H9 (cell line): ENCODE data around the gene CCDC191. TPM values are rescaled to one million over a fixed set of nuclear protein-coding genes. Genes with fewer than 3 reads are reported as not detected.

Experiments
- DNase-seq: peaks from one replicate; pipeline ENCODE4 v3.0.0-alpha.2; 2017
- H2AFZ ChIP-seq: one replicate; pipeline ENCODE4 v1.6.1; 2013; ENCODE audit warnings: mild to moderate bottlenecking, low read length, control low read depth, moderate library complexity
- H2AK5ac ChIP-seq: 2 replicates; pipeline ENCODE4 v1.6.1; 2013; ENCODE audit warnings: low read length, control low read depth, mixed read lengths; ENCODE audit not compliant: insufficient read length
- H2BK120ac ChIP-seq: one replicate; pipeline ENCODE4 v1.6.1; 2013; ENCODE audit warnings: low read depth, mild to moderate bottlenecking, low read length, control low read depth, inconsistent platforms; ENCODE audit not compliant: poor library complexity, severe bottlenecking
- H2BK12ac ChIP-seq: 2 replicates; pipeline ENCODE4 v1.6.1; 2013; ENCODE audit warnings: low read length, control low read depth, mixed read lengths, low read depth; ENCODE audit not compliant: insufficient read length
- H2BK15ac ChIP-seq: 2 replicates; pipeline ENCODE4 v1.6.1; 2013; ENCODE audit warnings: low read depth, low read length, control low read depth
- H2BK20ac ChIP-seq: one replicate; pipeline ENCODE4 v1.6.1; 2013; ENCODE audit warnings: low read depth, mild to moderate bottlenecking, low read length, control low read depth, inconsistent platforms; ENCODE audit not compliant: poor library complexity, severe bottlenecking
- H2BK5ac ChIP-seq: 2 replicates; pipeline ENCODE4 v1.6.1; 2013; ENCODE audit warnings: low read length, control low read depth, mixed read lengths; ENCODE audit not compliant: insufficient read length
- H3K14ac ChIP-seq: 2 replicates; pipeline ENCODE4 v1.6.1; 2013; ENCODE audit warnings: low read length, control low read depth; ENCODE audit not compliant: insufficient read depth
- H3K18ac ChIP-seq: 2 replicates; pipeline ENCODE4 v1.6.1; 2013; ENCODE audit warnings: low read depth, mild to moderate bottlenecking, mixed read lengths, low read length, control low read depth; ENCODE audit not compliant: insufficient read length
- H3K23ac ChIP-seq: 2 replicates; pipeline ENCODE4 v1.6.1; 2013; ENCODE audit warnings: low read length, control low read depth, mixed read lengths, low read depth; ENCODE audit not compliant: insufficient read length
- H3K23me2 ChIP-seq: 2 replicates; pipeline ENCODE4 v1.6.1; 2013; ENCODE audit warnings: low read depth, mild to moderate bottlenecking, mixed read lengths, low read length, control low read depth; ENCODE audit not compliant: insufficient read length, poor library complexity, severe bottlenecking
- H3K27ac ChIP-seq: 2 replicates; pipeline ENCODE4 v1.5.1; 2013; ENCODE audit warnings: low read length, control low read depth, mixed read lengths, low read depth; ENCODE audit not compliant: insufficient read length
- H3K27me3 ChIP-seq: 2 replicates; pipeline ENCODE4 v1.6.1; 2013; ENCODE audit warnings: low read length, control low read depth, inconsistent platforms; ENCODE audit not compliant: insufficient read depth
- H3K4ac ChIP-seq: 2 replicates; pipeline ENCODE4 v1.6.1; 2013; ENCODE audit warnings: low read depth, mild to moderate bottlenecking, control low read depth, inconsistent platforms, low read length, moderate library complexity
- H3K4me1 ChIP-seq: 2 replicates; pipeline ENCODE4 v1.6.1; 2013; ENCODE audit warnings: low read length, control low read depth, inconsistent platforms; ENCODE audit not compliant: insufficient read depth
- H3K4me2 ChIP-seq: 2 replicates; pipeline ENCODE4 v1.6.1; 2013; ENCODE audit warnings: low read length, control low read depth, mixed read lengths; ENCODE audit not compliant: insufficient read length, insufficient read depth
- H3K56ac ChIP-seq: 2 replicates; pipeline ENCODE4 v1.6.1; 2013; ENCODE audit warnings: low read depth, mild to moderate bottlenecking, mixed read lengths, low read length, control low read depth; ENCODE audit not compliant: insufficient read length
- H3K79me1 ChIP-seq: 2 replicates; pipeline ENCODE4 v1.6.1; 2013; ENCODE audit warnings: low read depth, mild to moderate bottlenecking, moderate library complexity, low read length, control low read depth, inconsistent platforms; ENCODE audit not compliant: insufficient read depth, poor library complexity, severe bottlenecking
- H3K79me2 ChIP-seq: 2 replicates; pipeline ENCODE4 v1.6.1; 2013; ENCODE audit warnings: low read length, control low read depth, inconsistent platforms; ENCODE audit not compliant: insufficient read depth
- H3K9ac ChIP-seq: 2 replicates; pipeline ENCODE4 v1.6.1; 2013; ENCODE audit warnings: low read length, control low read depth, mixed read lengths; ENCODE audit not compliant: insufficient read length; ENCODE audit errors: extremely low read depth
- H3K9me3 ChIP-seq: one replicate; pipeline ENCODE4 v1.6.1; 2013; ENCODE audit warnings: low read depth, low read length, inconsistent platforms; ENCODE audit not compliant: control insufficient read depth
- H3T11ph ChIP-seq: one replicate; pipeline ENCODE4 v1.6.1; 2013; ENCODE audit warnings: mild to moderate bottlenecking, low read length, control low read depth, inconsistent platforms
- H4K20me1 ChIP-seq: one replicate; pipeline ENCODE4 v1.6.1; 2013; ENCODE audit not compliant: control insufficient read depth, insufficient read length, insufficient read depth
- H4K5ac ChIP-seq: 2 replicates; pipeline ENCODE4 v1.6.1; 2013; ENCODE audit warnings: low read depth, mild to moderate bottlenecking, mixed read lengths, low read length, control low read depth; ENCODE audit not compliant: insufficient read length
- H4K8ac ChIP-seq: replicated peaks from 2 replicates; pipeline ENCODE4 v1.6.1; 2013; ENCODE audit warnings: low read length, control low read depth, mixed read lengths, low read depth; ENCODE audit not compliant: insufficient read length
- H4K91ac ChIP-seq: 2 replicates; pipeline ENCODE4 v1.6.1; 2013; ENCODE audit warnings: low read depth, mild to moderate bottlenecking, moderate library complexity, mixed read lengths, low read length, control low read depth; ENCODE audit not compliant: insufficient read length
- H3K27ac Mint-ChIP-seq, 3 experiments: 2 replicates in 2 of 3; 3 replicates in 1 of 3; pipeline ENCODE4 v1.8.0; 2020 to 2021; ENCODE audit warnings: mixed read lengths in 3 of 3, mild to moderate bottlenecking in 1 of 3, moderate library complexity in 1 of 3
- H3K27me3 Mint-ChIP-seq: 2 replicates; pipeline ENCODE4 v1.8.0; 2021; ENCODE audit warnings: low read depth, mild to moderate bottlenecking, moderate library complexity, mixed read lengths
- H3K36me3 Mint-ChIP-seq, 3 experiments: 2 replicates in 2 of 3; 3 replicates in 1 of 3; pipeline ENCODE4 v1.8.0; 2020 to 2021; ENCODE audit warnings: low read depth in 3 of 3, mixed read lengths in 3 of 3; ENCODE audit not compliant: insufficient read depth in 1 of 3
- H3K4me1 Mint-ChIP-seq, 2 experiments: 2 replicates each; pipeline ENCODE4 v1.8.0; 2020; ENCODE audit warnings: mixed read lengths in 2 of 2
- H3K4me3 Mint-ChIP-seq, 2 experiments: 2 replicates in 1 of 2; 3 replicates in 1 of 2; pipeline ENCODE4 v1.8.0; 2020 to 2021; ENCODE audit warnings: mild to moderate bottlenecking in 2 of 2, mixed read lengths in 2 of 2, moderate library complexity in 1 of 2
- H3K9me3 Mint-ChIP-seq, 2 experiments: 2 replicates in 1 of 2; 3 replicates in 1 of 2; pipeline ENCODE4 v1.8.0; 2020; ENCODE audit warnings: mild to moderate bottlenecking in 2 of 2, mixed read lengths in 2 of 2, moderate library complexity in 1 of 2
- WGBS: extraction: QIAGEN DNeasy Blood & Tissue Kit; methylation state at CpG from one replicate; pipeline ENCODE4 v1.1.7; 2013; ENCODE audit warnings: missing lambda C conversion rate, low lambda C conversion rate, mixed read lengths; ENCODE audit not compliant: insufficient read length; ENCODE audit errors: extremely low coverage; 5-methylcytosine and 5-hydroxymethylcytosine counted together
- total RNA-seq: library from RNA; stranded (reverse); gene quantifications from 2 replicates; pipeline ENCODE4 v1.2.1, GENCODE V29; 2021
- TF ChIP-seq, protein P1 (sequence below): fragments of 200-600 bp; sonication (generic); conservative IDR thresholded peaks from 3 replicates; pipeline ENCODE4 v1.8.0; 2021; ENCODE audit warnings: antibody characterized with exemption, mild to moderate bottlenecking

The CCDC191 gene
- total RNA-seq, 1 experiment from 2014 or later, result 0.68 TPM

DNA sequence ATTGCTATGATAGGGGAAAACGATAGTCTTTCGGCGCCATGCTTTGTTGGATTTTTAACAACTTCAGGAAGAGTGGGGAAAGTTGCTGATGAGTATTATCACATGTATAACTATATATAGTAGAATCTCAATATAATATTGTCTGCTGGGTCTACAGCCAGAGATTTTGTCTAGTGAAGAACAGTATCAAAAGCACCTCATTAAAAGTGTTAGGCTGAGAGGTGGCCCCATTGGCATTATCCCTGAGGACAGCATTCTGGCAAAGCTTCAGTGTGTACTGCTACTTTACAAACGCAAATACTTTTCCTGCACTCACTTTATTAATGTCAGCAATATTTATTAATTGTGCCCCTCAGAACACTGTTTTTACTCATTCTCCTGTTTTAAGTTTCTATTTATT is 12.0 kb upstream of the CCDC191 start:
- no CpG with 5 or more reads among the region's 4 CpGs for WGBS
- Mint-ChIP-seq H3K4me3 (no peak overlapping the region), H3K4me1 (no peaks in the 10 kb centered on the region), H3K36me3 (peaks cover 25 to 71% (median 69%) of the 10 kb centered on the region in 3 experiments; a peak in 6 of 7 replicates), H3K9me3 (no peaks in the 10 kb centered on the region), H3K27ac (no peak overlapping the region), H3K27me3 (no peaks in the 10 kb centered on the region)
- no peak overlapping the region for H2BK15ac ChIP-seq
- no peaks in the 10 kb centered on the region for H3K79me2 ChIP-seq
- no peak overlapping the region for H3K4me2 ChIP-seq
- no peak overlapping the region for H2AK5ac ChIP-seq
- no peaks in the 10 kb centered on the region for H3K4me1 ChIP-seq
- no peaks in the 10 kb centered on the region for H3K23me2 ChIP-seq
- H3K14ac ChIP-seq, result no peak overlapping the region
- TF ChIP-seq, protein P1, sequence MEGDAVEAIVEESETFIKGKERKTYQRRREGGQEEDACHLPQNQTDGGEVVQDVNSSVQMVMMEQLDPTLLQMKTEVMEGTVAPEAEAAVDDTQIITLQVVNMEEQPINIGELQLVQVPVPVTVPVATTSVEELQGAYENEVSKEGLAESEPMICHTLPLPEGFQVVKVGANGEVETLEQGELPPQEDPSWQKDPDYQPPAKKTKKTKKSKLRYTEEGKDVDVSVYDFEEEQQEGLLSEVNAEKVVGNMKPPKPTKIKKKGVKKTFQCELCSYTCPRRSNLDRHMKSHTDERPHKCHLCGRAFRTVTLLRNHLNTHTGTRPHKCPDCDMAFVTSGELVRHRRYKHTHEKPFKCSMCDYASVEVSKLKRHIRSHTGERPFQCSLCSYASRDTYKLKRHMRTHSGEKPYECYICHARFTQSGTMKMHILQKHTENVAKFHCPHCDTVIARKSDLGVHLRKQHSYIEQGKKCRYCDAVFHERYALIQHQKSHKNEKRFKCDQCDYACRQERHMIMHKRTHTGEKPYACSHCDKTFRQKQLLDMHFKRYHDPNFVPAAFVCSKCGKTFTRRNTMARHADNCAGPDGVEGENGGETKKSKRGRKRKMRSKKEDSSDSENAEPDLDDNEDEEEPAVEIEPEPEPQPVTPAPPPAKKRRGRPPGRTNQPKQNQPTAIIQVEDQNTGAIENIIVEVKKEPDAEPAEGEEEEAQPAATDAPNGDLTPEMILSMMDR, result no peak
- H2BK12ac ChIP-seq, result no peak overlapping the region
- no peak overlapping the region for H4K5ac ChIP-seq
- H2BK5ac ChIP-seq, result no peak overlapping the region
- H3K18ac ChIP-seq, result no peak overlapping the region
- no peak overlapping the region for H3T11ph ChIP-seq
- no peak overlapping the region for H2BK120ac ChIP-seq
- no peak overlapping the region for H3K23ac ChIP-seq
- no peaks in the 10 kb centered on the region for H4K20me1 ChIP-seq
- no peak overlapping the region for H4K8ac ChIP-seq
- no peak overlapping the region for H4K91ac ChIP-seq
- no peak overlapping the region for H3K9ac ChIP-seq
- H3K27ac ChIP-seq, result no peak overlapping the region
- H2AFZ ChIP-seq, result no peak overlapping the region
- no peaks in the 10 kb centered on the region for H3K27me3 ChIP-seq
- no peak overlapping the region for H2BK20ac ChIP-seq
- no peaks in the 10 kb centered on the region for H3K9me3 ChIP-seq
- H3K79me1 ChIP-seq, result no peaks in the 10 kb centered on the region
- H3K56ac ChIP-seq, result no peak overlapping the region
- DNase-seq, result no peak
- no peak overlapping the region for H3K4ac ChIP-seq
